Fibroblast of the aortic adventitia (primary cell): Measurements from ENCODE around the gene VWA8. TPM values are rescaled to one million over a fixed set of nuclear protein-coding genes. Genes with fewer than 3 reads are reported as not detected.
"Not testable (repeated sequence)": the region's sequence is repeated elsewhere in the genome, so short reads cannot be mapped to it uniquely, and the experiment has no call there.

Experiments used
- DNase-seq: peaks from one replicate; pipeline ENCODE4 v3.0.0-alpha.2; 2010; ENCODE audit warnings: low read depth
- H3K4me3 ChIP-seq: 2 replicates; pipeline ENCODE4 v1.5.1; 2011; ENCODE audit warnings: low read depth, mild to moderate bottlenecking, control low read depth, low read length, moderate library complexity
- total RNA-seq: library from RNA; depleted of rRNA; stranded (reverse); fragments of >200 nt; gene quantifications from 2 replicates; pipeline ENCODE4 v1.2.3, GENCODE V29; 2012; ENCODE audit warnings: low replicate concordance
- TF ChIP-seq, protein P1 (sequence below): IDR thresholded peaks from 2 replicates; pipeline ENCODE4 v1.5.1; 2011; ENCODE audit warnings: mild to moderate bottlenecking, low read length, control low read depth, inconsistent platforms; ENCODE audit not compliant: insufficient read depth

The VWA8 gene
- total RNA-seq, 1 donor: 27.2 TPM

DNA sequence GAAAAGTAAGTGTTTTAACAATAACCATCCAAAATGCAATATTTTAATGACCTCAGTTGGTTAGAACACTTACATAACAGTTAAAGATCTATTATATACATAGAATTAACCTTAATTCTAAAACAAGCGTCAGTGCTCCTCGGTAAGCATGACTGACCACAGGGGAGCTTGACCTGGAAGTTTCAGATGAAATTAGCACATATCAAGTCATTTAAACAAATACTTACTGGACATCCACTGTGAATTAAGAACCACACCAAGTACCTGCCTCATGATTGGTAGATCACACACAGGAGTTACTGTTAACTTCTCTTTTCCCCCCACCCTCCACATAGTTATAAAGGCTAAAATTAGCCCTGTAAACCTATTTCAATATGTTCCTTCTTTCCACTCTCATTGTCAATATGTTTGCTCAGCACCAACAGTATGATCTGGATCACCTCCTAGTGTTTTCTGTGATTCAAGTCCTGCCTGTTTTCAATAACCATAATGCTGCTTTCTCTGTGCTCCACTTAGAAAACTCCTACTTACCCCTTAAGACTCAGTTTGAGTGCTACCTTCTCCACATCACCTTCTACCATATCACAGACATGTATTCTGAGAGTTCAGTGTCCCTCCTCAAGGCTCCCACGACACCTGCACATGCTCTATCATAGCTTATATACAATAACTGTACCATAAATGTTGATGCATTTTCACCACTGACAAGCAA is 209.0 kb downstream of the VWA8 start:
- no peak for DNase-seq
- H3K4me3 ChIP-seq: no peak overlapping the region
- TF ChIP-seq, protein P1, sequence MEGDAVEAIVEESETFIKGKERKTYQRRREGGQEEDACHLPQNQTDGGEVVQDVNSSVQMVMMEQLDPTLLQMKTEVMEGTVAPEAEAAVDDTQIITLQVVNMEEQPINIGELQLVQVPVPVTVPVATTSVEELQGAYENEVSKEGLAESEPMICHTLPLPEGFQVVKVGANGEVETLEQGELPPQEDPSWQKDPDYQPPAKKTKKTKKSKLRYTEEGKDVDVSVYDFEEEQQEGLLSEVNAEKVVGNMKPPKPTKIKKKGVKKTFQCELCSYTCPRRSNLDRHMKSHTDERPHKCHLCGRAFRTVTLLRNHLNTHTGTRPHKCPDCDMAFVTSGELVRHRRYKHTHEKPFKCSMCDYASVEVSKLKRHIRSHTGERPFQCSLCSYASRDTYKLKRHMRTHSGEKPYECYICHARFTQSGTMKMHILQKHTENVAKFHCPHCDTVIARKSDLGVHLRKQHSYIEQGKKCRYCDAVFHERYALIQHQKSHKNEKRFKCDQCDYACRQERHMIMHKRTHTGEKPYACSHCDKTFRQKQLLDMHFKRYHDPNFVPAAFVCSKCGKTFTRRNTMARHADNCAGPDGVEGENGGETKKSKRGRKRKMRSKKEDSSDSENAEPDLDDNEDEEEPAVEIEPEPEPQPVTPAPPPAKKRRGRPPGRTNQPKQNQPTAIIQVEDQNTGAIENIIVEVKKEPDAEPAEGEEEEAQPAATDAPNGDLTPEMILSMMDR: no peak

DNA sequence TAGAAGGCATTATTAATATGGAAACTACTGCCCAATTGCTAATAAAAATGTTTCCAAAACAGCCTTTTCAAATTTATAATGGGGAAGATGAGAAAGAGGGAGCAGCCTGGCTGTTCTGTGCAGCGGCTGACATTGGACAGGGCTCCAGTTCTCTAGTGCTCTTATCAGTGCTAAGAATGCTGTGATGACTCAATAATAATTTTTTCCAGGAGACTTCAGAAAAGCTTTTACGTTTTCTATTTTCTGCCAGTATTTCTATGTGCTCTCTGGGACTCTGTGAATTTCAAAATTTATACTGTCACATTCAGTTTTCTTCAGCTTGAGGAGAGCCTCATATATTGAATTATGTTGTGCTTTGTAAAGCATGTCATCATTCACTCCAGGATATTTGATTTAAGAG is 209.6 kb downstream of the VWA8 start:
- peak; percentile 89 for DNase-seq

DNA sequence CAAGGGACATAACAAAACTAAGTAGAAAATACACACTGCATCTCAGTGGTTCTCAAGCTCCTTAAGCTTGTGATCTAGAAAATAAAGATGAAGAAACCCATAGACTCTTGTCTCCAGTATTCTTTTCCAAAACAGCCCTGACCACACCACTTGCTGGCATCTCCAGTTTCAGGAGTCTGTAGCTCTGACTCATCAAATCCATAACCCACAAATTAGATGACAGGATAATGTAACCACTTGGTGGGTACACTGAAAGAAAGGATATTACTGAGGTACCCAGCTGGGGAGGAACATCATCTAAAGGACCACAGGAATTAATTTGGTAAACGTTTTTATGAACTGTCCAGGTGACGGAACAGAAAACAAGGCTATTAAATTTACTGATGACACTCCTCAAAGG is 214.7 kb downstream of the VWA8 start:
- TF ChIP-seq, protein P1: no peak
- no peak overlapping the region for H3K4me3 ChIP-seq
- peak; percentile 54 for DNase-seq

More for the DNA sequence above, 209.6 kb downstream of the VWA8 start:
- H3K4me3 ChIP-seq: no peak overlapping the region
- TF ChIP-seq, protein P1: no peak

DNA sequence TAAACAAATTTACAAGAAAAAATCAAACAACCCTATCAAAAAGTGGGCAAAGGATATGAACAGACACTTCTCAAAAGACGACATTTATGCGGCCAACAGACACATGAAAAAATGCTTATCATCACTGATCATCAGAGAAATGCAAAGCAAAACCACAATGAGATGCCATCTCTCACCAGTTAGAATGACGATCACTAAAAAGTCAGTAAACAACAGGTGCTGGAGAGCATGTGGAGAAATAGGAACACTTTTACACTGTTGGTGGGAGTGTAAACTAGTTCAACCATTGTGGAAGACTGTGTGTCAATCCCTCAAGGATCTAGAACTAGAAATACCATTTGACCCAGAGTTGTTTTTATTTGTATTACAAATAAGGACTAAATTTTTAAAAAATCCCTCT is 215.4 kb downstream of the VWA8 start:
- DNase-seq, H3K4me3 ChIP-seq: not testable (repeated sequence)

DNA sequence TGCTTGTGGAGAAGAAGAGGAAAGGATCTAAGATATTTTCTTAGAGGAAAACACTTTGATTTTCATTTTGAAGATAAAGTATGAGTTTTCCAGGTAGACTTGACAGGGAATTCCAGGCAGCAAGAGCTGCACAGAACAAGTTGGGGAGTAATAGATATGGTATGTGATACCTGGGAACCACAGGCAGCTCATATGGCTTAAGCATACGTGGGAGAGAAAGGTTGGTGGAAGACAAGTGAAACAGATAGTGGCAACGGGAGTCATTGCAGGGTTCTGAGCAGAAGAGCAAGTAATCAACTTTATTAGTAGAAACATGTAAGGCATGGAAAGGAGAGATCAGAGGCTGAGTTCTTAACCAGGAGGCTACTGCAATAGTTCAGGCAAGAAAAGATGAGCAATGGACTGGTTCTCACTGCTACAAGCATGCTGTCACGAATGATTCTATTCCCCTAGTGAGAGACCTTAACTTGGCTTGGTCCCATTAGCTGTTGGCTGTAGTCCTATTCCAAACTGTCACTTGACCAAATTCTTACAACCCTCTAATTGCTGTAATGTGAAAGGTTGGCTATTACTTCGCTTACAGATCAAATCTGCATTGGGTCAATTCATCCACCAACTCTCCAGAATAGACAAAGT is 217.9 kb downstream of the VWA8 start:
- TF ChIP-seq, protein P1: no peak

DNA sequence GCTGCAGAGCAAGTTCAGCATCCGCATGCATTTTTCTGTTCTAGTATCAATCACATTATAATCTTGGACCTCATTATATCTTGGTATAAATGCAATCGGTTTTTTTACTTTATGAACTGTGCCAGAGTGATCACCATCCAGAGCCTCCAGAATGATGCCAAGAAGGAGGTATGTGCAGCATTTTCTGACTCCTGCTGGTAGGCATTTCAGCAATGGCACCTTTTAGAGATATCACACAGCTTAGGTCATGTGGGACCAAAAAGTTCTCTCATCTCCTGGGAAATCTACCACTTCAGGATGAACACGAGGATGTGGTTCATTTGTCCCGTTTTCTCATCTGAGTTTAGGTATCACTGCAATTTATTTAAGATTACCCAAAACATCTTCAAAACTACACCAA is 220.4 kb downstream of the VWA8 start:
- DNase-seq: peak; percentile 8
- TF ChIP-seq, protein P1: no peak
- H3K4me3 ChIP-seq: no peak overlapping the region

More for the DNA sequence above, 217.9 kb downstream of the VWA8 start:
- no peak overlapping the region for H3K4me3 ChIP-seq
- DNase-seq: no peak

DNA sequence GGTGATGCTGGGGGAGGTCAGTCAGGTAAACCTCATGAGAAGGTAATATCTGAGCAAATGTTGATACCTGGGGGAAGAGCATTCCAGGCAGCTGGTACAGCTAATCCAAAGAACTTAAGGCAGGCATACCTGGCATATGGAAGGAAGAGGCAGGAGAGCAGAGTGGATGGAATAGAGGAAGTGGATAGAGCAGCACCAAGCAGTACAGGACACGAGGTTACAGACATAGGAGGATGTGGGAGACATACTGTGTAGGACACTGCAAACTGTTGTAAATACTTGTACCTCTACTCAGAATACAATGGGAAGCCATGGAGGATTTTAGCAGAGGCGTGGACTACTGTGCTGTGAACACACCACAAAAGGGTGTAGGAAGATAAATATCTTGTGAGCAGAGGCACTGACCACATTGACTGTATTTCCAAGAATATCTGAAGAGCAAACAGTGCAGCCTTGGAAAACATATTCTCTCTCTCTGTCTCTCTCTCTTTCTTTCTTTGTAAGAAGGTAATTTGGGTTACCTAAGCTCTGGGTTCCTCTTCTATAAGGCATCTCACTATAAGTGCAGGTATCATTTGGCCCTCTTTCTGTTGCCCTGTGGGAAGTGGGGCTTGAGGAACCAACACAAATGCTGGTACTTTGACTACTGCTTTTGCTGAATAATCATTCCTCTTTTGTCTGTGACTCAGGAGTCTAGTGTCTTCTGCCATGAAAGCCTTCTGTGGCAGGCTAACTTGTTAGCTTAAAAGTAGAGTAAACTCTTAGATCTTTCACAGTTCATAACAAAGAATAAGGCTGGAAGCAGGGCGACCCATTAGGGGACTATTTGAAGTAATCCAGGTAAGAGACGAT is 238.0 kb downstream of the VWA8 start:
- no peak overlapping the region for H3K4me3 ChIP-seq
- no peak for DNase-seq
- TF ChIP-seq, protein P1: no peak
